ENCODE measurements around the gene TMOD1. TPM values are rescaled to one million over a fixed set of nuclear protein-coding genes. Genes with fewer than 3 reads are reported as not detected.
A peak's percentile ranks its signal among the peaks of the same experiment; 100 is the strongest.
"Not testable (repeated sequence)": the region's sequence is repeated elsewhere in the genome, so short reads cannot be mapped to it uniquely, and the experiment has no call there.

TMOD1 gene
- total RNA-seq, 1 experiment from 2014 or later = not detected

GRCh38 chr9:97480174-97480573 is 21.3 kb upstream of the TMOD1 start:
- no peak for DNase-seq (ENCODE audit: low read depth in 1 of 2, low spot score in 2 of 2)
- Histone ChIP-seq H3K9me3 (replicated peaks) (no peaks in the 10 kb centered on the region), H3K27me3 (replicated peaks) (no peaks in the 10 kb centered on the region), H3K4me3 (no peak overlapping the region), H3K27ac (no peak overlapping the region), H3K4me1 (replicated peaks) (no peaks in the 10 kb centered on the region), H3K36me3 (no peaks in the 10 kb centered on the region)

- no peak for DNase-seq (ENCODE audit: low read depth in 1 of 2, low spot score in 2 of 2)
- no peaks in the 10 kb centered on the region for H3K36me3 ChIP-seq
- no peak overlapping the region for H3K4me3 ChIP-seq
- no peaks in the 10 kb centered on the region for H3K4me1 ChIP-seq (replicated peaks)
- no peaks in the 10 kb centered on the region for H3K27me3 ChIP-seq (replicated peaks)
- no peak overlapping the region for H3K27ac ChIP-seq
- no peaks in the 10 kb centered on the region for H3K9me3 ChIP-seq (replicated peaks)
These were observed 20.7 kb upstream of the TMOD1 start for GRCh38 chr9:97480749-97481148.

GRCh38 chr9:97484134-97484533 is 17.3 kb upstream of the TMOD1 start:
- no peaks in the 10 kb centered on the region for H3K4me1 ChIP-seq (replicated peaks)
- H3K36me3 ChIP-seq = no peaks in the 10 kb centered on the region
- no peaks in the 10 kb centered on the region for H3K27me3 ChIP-seq (replicated peaks)
- no peak overlapping the region for H3K4me3 ChIP-seq
- H3K9me3 ChIP-seq (replicated peaks) = no peaks in the 10 kb centered on the region
- H3K27ac ChIP-seq = no peak overlapping the region
- no peak for DNase-seq (ENCODE audit: low read depth in 1 of 2, low spot score in 2 of 2)

GRCh38 chr9:97487107-97487506 is 14.4 kb upstream of the TMOD1 start:
- Histone ChIP-seq H3K4me1 (replicated peaks) (no peaks in the 10 kb centered on the region), H3K36me3 (no peaks in the 10 kb centered on the region), H3K9me3 (replicated peaks) (no peaks in the 10 kb centered on the region), H3K4me3 (no peak overlapping the region), H3K27me3 (replicated peaks) (no peaks in the 10 kb centered on the region), H3K27ac (no peak overlapping the region)
- no peak for DNase-seq (ENCODE audit: low read depth in 1 of 2, low spot score in 2 of 2)

GRCh38 chr9:97487861-97488260 is 13.6 kb upstream of the TMOD1 start:
- Histone ChIP-seq H3K27me3 (replicated peaks) (no peaks in the 10 kb centered on the region), H3K36me3 (no peaks in the 10 kb centered on the region), H3K27ac (no peak overlapping the region), H3K4me3 (no peak overlapping the region), H3K9me3 (replicated peaks) (no peaks in the 10 kb centered on the region), H3K4me1 (replicated peaks) (no peaks in the 10 kb centered on the region)
- DNase-seq (ENCODE audit: low read depth in 1 of 2, low spot score in 2 of 2) = no peak

GRCh38 chr9:97491216-97491999 is 10.1 kb upstream of the TMOD1 start:
- no peak for DNase-seq (ENCODE audit: low read depth in 1 of 2, low spot score in 2 of 2)
- no peak overlapping the region for H3K4me3 ChIP-seq
- H3K4me1 ChIP-seq (replicated peaks) = no peaks in the 10 kb centered on the region
- H3K9me3 ChIP-seq (replicated peaks) = no peaks in the 10 kb centered on the region
- H3K36me3 ChIP-seq = no peaks in the 10 kb centered on the region
- no peak overlapping the region for H3K27ac ChIP-seq
- no peaks in the 10 kb centered on the region for H3K27me3 ChIP-seq (replicated peaks)

- not testable (repeated sequence) for H3K9me3 ChIP-seq (replicated peaks)
These were observed 3.7 kb upstream of the TMOD1 start for GRCh38 chr9:97497558-97498375.

GRCh38 chr9:97498846-97499245 is 2.6 kb upstream of the TMOD1 start:
- Histone ChIP-seq H3K4me1 (replicated peaks) (peaks cover 12% of the 10 kb centered on the region), H3K27me3 (replicated peaks) (peaks cover 38% of the 10 kb centered on the region)
- DNase-seq (ENCODE audit: low read depth in 1 of 2, low spot score in 2 of 2); H3K9me3 ChIP-seq (replicated peaks); H3K36me3 ChIP-seq; H3K27ac ChIP-seq; H3K4me3 ChIP-seq: not testable (repeated sequence)

More at GRCh38 chr9:97497558-97498375, 3.7 kb upstream of the TMOD1 start:
- H3K27ac ChIP-seq; H3K4me3 ChIP-seq; DNase-seq (ENCODE audit: low read depth in 1 of 2, low spot score in 2 of 2); H3K36me3 ChIP-seq: not testable (repeated sequence)
- Histone ChIP-seq H3K27me3 (replicated peaks) (peaks cover 27% of the 10 kb centered on the region), H3K4me1 (replicated peaks) (peaks cover 12% of the 10 kb centered on the region)

- DNase-seq (ENCODE audit: low read depth in 1 of 2, low spot score in 2 of 2) = no peak
- no peak overlapping the region for H3K4me3 ChIP-seq
These were observed 1.2 kb upstream of the TMOD1 start for GRCh38 chr9:97500263-97500662.

GRCh38 chr9:97500765-97501176 is 695 bp upstream of the TMOD1 start:
- Histone ChIP-seq H3K4me3 (no peak overlapping the region), H3K36me3 (no peaks in the 10 kb centered on the region), H3K9me3 (replicated peaks) (no peaks in the 10 kb centered on the region), H3K4me1 (replicated peaks) (peaks cover 12% of the 10 kb centered on the region), H3K27ac (no peak overlapping the region), H3K27me3 (replicated peaks) (peaks cover 44% of the 10 kb centered on the region)
- DNase-seq (ENCODE audit: low read depth in 1 of 2, low spot score in 2 of 2) = no peak

More at GRCh38 chr9:97500263-97500662, 1.2 kb upstream of the TMOD1 start:
- no peaks in the 10 kb centered on the region for H3K36me3 ChIP-seq
- H3K27ac ChIP-seq = no peak overlapping the region
- H3K9me3 ChIP-seq (replicated peaks) = no peaks in the 10 kb centered on the region
- H3K27me3 ChIP-seq (replicated peaks) = peaks cover 44% of the 10 kb centered on the region
- H3K4me1 ChIP-seq (replicated peaks) = peaks cover 12% of the 10 kb centered on the region

GRCh38 chr9:97501972-97502221 is 431 bp downstream of the TMOD1 start:
- peak overlapping the region; percentile 42 for H3K4me3 ChIP-seq
- no peak overlapping the region for H3K27ac ChIP-seq
- no peaks in the 10 kb centered on the region for H3K36me3 ChIP-seq
- peaks cover 46% of the 10 kb centered on the region for H3K27me3 ChIP-seq (replicated peaks)
- DNase-seq (ENCODE audit: low read depth in 1 of 2, low spot score in 2 of 2) = no peak
- H3K9me3 ChIP-seq (replicated peaks) = no peaks in the 10 kb centered on the region
- H3K4me1 ChIP-seq (replicated peaks) = peaks cover 12% of the 10 kb centered on the region

GRCh38 chr9:97502222-97502983 is 937 bp downstream of the TMOD1 start:
- Histone ChIP-seq H3K9me3 (replicated peaks) (no peaks in the 10 kb centered on the region), H3K4me3 (peak overlapping the region; percentile 42), H3K27ac (no peak overlapping the region), H3K36me3 (no peaks in the 10 kb centered on the region), H3K27me3 (replicated peaks) (peaks cover 46% of the 10 kb centered on the region), H3K4me1 (replicated peaks) (peaks cover 12% of the 10 kb centered on the region)
- no peak for DNase-seq (ENCODE audit: low read depth in 1 of 2, low spot score in 2 of 2)

- no peak overlapping the region for H3K4me3 ChIP-seq
- no peak overlapping the region for H3K27ac ChIP-seq
- no peak for DNase-seq (ENCODE audit: low read depth in 1 of 2, low spot score in 2 of 2)
- H3K36me3 ChIP-seq = no peaks in the 10 kb centered on the region
- peaks cover 46% of the 10 kb centered on the region for H3K27me3 ChIP-seq (replicated peaks)
- H3K9me3 ChIP-seq (replicated peaks) = no peaks in the 10 kb centered on the region
- H3K4me1 ChIP-seq (replicated peaks) = peaks cover 12% of the 10 kb centered on the region
These were observed 1.8 kb downstream of the TMOD1 start for GRCh38 chr9:97502984-97503861.

Measured in SJSA1 (cell line).